NT2/D1 (cell line): ENCODE results near the gene PPP1CB.

Experiments used
- YY1 ChIP-seq: IDR thresholded peaks from 2 replicates; pipeline ENCODE4 v1.6.1; 2011; ENCODE audit not compliant: insufficient read length, insufficient read depth
- ZNF274 ChIP-seq: IDR thresholded peaks from 2 replicates; pipeline ENCODE4 v1.6.1; 2011; ENCODE audit warnings: mild to moderate bottlenecking, low read depth, low read length

DNA sequence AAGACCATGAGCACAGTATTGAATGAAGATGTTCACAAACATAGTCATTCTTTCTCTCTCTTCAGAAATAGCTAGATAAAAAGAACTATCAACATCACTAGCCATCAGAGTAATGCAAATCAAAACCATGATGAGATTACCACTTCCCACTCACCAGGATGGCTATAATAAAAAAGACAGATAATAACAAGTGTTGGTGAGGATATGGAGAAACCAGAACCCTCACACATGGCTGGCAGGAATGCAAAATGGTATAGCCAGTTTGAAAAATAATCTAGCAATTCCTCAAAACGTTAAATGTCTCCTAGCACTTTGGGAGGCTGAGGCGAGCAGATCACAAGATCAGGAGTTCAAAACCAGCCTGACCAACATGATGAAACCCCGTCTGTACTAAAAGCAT is 31.3 kb upstream of the PPP1CB start:
- TF ChIP-seq YY1 (no peak), ZNF274 (no peak)
